ENCODE measurements around the gene IFNG-AS1.

IFNG-AS1 gene

GRCh38 chr12:67989184-67989920 is at the start of gene IFNG-AS1:
Gene IFNG-AS1, plus strand, starts transcription at chr12:67989447.
- DNase-seq (ENCODE audit: low spot score) = peak; percentile 33

GRCh38 chr12:67939611-67940010 is 49.6 kb upstream of the IFNG-AS1 start:
- no peak for DNase-seq (ENCODE audit: low spot score)

GRCh38 chr12:67940780-67941243 is 48.4 kb upstream of the IFNG-AS1 start:
- DNase-seq (ENCODE audit: low spot score) = no peak

GRCh38 chr12:67942724-67943123 is 46.5 kb upstream of the IFNG-AS1 start:
- no peak for DNase-seq (ENCODE audit: low spot score)

GRCh38 chr12:67943141-67943892 is 45.9 kb upstream of the IFNG-AS1 start:
- peak; percentile 70 for DNase-seq (ENCODE audit: low spot score)

- no peak for DNase-seq (ENCODE audit: low spot score)
These were observed 45.2 kb upstream of the IFNG-AS1 start for GRCh38 chr12:67944093-67944492.

DNA sequence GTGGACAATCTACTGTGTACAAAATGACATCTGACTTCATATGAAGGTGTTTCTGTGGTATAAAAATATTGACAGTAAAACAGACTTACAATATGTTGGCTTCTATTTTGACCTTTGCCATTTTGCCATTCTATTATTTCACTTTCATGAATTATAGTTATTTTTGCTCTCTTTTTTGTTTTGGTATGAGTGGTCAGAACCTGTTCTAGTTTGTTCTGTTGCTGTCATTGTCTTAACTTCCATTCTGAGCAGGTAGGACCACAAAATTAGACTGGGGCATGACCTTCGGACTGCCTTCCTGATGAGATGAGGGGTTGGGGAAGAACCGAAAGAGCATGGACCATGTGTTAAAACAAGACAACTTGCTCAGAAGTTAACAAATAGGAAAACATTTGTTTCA is 36.5 kb upstream of the IFNG-AS1 start:
- DNase-seq (ENCODE audit: low spot score) = no peak

DNA sequence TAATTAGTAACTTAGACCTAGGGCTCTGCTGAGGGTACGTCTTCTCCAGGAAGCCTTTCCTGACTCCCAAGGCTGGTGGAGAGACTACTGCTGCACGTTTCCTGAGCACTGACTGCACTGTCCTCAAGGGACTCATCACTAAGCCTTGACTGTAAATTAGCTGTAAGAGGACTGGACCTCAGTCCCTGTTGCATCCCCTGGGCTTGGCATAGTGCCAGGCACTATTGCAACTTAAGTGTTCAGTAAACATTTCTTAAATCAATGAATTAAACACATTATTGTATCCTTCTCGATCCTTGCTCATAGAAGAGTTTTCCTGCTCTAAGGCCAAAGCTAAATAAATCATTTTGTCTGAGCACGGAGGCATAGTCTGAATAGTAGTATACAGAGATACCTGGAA is 31.9 kb upstream of the IFNG-AS1 start:
- no peak for DNase-seq (ENCODE audit: low spot score)

- no peak for DNase-seq (ENCODE audit: low spot score)
These were observed 31.1 kb upstream of the IFNG-AS1 start for GRCh38 chr12:67958187-67958586.

DNA sequence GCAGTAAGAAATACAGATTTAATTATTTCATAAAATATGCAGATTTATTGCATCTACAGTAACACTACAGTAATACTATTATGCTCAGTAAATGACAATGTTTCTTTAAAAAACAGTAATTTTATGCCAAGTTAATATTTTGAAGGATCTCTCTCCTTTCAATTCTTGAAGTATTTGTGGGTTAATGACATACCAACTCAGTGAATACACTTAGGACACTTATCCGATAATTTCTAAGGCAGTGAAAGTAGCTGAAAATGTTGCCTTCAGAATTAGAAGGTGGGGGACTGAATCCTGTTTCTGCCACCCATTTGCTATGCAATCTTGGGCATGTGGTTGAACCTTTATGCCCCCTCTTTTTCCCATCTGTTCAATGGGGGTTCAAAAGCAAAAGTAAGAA is 24.8 kb upstream of the IFNG-AS1 start:
- DNase-seq (ENCODE audit: low spot score) = no peak

GRCh38 chr12:67966560-67966959 is 22.7 kb upstream of the IFNG-AS1 start:
- no peak for DNase-seq (ENCODE audit: low spot score)

DNA sequence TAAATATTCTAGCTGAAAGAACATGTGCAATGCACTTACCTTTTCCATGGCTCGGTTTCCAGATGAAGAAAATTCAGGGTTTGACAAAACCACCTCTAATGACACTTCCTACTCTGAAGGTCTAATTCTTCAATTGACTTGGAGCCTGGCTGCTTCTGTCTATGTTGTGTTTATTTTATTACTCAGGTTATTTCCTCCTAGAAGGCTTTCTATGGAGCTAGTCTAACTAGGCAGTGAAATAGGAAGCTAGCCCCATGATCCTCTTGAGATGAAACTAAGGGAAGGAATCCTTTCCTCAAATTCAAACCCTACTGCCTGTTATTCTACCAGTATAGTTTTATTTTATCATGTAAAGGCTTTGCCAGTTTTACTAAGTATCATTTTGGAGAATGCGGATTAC is 20.9 kb upstream of the IFNG-AS1 start:
- DNase-seq (ENCODE audit: low spot score) = no peak

GRCh38 chr12:67968725-67969124 is 20.5 kb upstream of the IFNG-AS1 start:
- no peak for DNase-seq (ENCODE audit: low spot score)

DNA sequence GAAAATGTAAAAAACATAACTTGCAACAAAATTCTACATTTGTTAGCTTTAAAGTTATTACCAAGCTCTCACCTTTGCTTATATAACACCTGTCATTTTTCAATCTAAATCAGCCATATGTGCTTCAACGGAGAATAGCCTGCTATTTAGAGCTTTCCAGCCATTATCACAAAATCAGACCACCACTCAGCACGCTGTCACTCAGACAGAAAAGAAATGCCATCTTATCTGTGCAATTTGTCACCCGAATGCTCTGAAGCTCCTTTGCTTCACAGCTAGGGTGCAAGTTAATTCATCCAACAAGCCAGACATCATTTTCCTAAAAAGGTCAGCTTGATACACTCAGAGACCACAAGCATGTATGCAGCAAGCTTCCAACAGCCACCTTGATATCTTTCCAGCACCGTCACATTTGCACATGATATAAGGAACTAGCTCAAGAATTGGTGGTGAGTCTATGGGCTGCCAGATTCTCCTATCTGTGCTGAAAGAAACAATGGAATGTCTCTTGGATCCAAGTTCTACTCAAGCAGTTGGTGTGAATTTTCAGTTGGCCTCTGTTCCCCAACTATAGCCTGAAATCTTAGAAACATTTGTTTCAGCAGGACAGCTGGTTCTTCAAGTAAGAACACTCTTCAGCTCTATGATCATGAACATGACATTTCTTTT is 20.0 kb upstream of the IFNG-AS1 start:
- DNase-seq (ENCODE audit: low spot score) = no peak

DNA sequence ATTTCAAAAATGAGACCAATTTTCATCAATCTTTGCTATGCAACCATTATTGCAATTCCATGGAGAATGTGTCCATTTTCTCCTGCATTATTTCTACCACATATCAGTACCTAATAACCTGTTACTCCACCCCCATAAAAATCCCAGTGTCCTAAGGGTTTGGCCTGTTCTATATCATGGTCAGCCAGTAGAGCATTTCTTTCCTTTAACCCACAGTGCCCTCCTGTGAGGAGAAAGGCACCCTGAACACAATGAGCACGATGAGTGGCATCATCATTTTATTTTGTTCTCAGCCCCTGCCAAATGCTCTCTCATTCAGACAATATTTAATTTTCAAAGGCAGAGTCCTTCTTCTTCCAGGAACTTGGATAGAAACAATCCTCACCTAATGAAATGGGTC is 11.6 kb upstream of the IFNG-AS1 start:
- DNase-seq (ENCODE audit: low spot score) = no peak

DNA sequence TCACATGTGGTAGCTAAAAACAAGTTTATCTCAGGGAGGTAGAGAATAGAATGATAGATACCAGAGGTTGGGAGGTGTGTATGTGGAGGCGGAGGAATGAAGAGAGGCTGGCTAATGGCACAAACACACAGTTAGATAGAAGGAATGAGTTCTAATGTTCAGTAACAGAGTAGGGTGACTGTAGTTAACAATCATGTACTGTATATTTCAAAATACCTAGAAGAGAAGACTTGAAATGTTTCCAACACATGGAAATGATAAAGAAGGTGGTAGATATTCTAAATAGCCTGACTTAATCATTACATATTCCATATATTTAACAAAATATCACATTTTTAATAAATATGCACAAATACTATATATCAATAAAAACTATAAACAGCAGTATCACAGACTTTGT is 8.9 kb upstream of the IFNG-AS1 start:
- no peak for DNase-seq (ENCODE audit: low spot score)

DNA sequence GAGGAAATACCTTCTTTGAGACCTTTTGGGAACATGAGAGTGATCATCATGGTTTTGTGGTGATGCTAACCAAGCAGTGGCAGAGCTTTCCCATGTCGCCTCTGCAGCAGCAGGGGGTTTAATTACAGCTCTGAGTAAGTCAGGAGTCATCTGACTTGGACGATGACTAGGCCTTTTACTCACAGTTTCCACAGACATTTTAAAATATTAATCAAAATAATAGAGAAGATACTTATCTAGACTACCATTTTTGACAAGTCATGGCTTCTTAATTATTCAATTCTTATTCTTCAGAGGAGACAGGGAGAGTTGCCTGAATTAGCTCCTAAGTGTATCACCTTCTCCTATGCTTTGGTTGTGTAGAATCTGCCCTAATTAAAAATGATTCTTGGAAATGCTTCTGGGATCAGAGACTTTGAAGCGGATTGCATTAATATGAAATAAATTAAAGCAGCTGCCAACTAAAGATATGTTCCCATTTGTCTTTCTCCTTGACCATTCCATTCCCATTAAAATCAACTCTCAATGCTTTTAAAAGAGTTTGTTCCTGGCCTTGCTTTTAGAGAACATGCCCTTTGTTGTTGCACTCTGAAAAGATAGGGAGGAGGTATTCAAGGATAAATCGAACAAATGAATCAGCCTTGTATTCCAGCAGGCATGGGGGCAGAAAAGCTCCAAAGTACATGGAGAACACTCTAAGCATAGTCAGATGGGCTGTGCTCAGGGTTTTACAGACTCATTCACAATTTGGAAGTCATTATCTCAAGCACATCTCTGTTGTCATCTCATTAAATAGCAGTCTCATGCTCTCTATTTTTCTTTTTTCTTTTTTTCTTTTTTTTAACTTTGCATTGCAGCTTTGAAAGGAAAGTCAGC is 7.7 kb upstream of the IFNG-AS1 start:
- DNase-seq (ENCODE audit: low spot score) = no peak

DNA sequence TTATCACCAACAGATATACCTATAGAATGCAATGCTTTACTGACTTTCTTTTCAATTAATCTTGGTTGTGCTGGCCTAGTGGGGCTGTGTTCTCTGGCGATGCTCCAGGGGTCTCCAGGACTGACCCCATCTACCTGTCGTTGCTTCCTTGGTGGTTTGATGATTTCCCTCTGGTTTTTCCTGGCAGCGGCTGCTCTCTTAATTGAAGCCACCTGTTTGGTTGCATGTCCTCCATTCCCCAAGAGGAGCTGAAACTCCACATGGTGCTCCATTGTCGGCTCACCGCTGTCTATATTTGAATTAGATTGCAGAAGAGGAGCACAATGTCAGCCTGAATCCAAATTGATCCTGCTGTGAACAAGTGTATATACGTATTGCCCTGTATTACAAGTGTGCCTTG is 7.1 kb upstream of the IFNG-AS1 start:
- no peak for DNase-seq (ENCODE audit: low spot score)

GRCh38 chr12:67986632-67987031 is 2.6 kb upstream of the IFNG-AS1 start:
- DNase-seq (ENCODE audit: low spot score) = no peak

DNA sequence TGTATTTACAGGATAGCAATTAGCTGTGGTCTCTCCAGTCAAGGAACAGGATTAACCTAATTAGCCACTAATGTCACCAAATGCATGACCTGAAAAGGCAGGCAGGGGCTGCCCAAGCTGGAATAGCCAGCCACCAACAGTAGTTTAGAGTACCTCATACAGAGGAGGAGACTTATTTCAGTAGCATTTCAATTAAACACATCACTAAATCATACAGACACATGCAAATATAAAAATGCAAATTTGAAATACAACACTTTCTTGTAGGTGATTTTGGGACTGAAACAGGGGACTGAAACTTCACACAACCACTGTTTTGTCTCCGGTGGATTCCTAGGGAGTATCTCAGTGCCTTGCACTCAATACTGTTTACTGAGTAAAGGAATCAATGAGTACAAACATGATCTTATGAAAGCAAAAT is 636 bp upstream of the IFNG-AS1 start:
- no peak for DNase-seq (ENCODE audit: low spot score)

DNA sequence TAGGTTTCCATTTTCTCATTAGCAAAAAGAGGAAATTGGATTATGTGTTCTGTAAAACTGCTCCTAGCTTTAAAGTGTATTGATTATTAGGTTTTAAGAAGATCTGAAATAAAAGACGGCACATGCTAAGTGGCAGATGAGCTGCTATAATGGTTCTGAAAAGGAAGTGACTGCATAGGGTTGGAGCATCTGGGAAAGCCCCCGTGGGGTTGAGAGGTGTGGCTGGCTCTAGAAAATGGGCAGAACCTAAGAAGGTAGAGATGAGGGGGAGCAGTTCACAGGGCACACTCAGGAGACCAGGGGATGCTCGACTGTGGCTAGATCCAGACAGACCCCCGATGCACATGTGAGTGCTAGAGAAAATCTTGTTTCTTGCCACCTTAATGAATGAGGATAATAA is 1.9 kb downstream of the IFNG-AS1 start:
- DNase-seq (ENCODE audit: low spot score) = peak; percentile 48

GRCh38 chr12:67993143-67993542 is 3.9 kb downstream of the IFNG-AS1 start:
- DNase-seq (ENCODE audit: low spot score) = no peak
